HepG2 (cell line): ENCODE results near the gene PCGF2. TPM values are rescaled to one million over a fixed set of nuclear protein-coding genes. Genes with fewer than 3 reads are reported as not detected.

Source experiments
- AGO1 ChIP-seq: fragments of 200-400 bp; formaldehyde crosslinking; IDR thresholded peaks from 2 replicates; pipeline ENCODE4 v1.6.1; 2017; ENCODE audit warnings: mild to moderate bottlenecking, low read depth, low read length, moderate library complexity; ENCODE audit not compliant: poor library complexity, severe bottlenecking
- ARID5B ChIP-seq: IDR thresholded peaks from 2 replicates; pipeline ENCODE4 v1.4.0; 2020; ENCODE audit warnings: mild to moderate bottlenecking, missing genetic modification reagents
- CREB1 ChIP-seq, 2 experiments: fragments of 450-650 bp in 1 of 2; IDR thresholded peaks; 2 replicates each; pipeline ENCODE4 v1.6.1; 2016 to 2017; ENCODE audit warnings: control low read depth in 1 of 2, mild to moderate bottlenecking in 1 of 2, missing compliant biosample characterization in 1 of 2, missing genetic modification characterization in 1 of 2
- DBP ChIP-seq: sonication (generic); formaldehyde crosslinking; IDR thresholded peaks from 2 replicates; pipeline ENCODE4 v1.4.0; 2020; ENCODE audit warnings: missing genetic modification reagents; ENCODE audit errors: not compliant biosample characterization
- FOXK1 ChIP-seq: sonication (generic); formaldehyde crosslinking; IDR thresholded peaks from 2 replicates; pipeline ENCODE4 v1.4.0; 2020; ENCODE audit warnings: low read depth, missing genetic modification reagents, borderline replicate concordance
- MAZ ChIP-seq, 2 experiments: sonication (generic) in 1 of 2; formaldehyde crosslinking in 1 of 2; IDR thresholded peaks; 2 replicates each; pipeline versions ENCODE4 v1.5.0 to v1.6.1; 2012 to 2020; ENCODE audit warnings: low read depth in 2 of 2, mild to moderate bottlenecking in 2 of 2, borderline replicate concordance in 1 of 2, improper control_type of control experiment in 1 of 2, low read length in 1 of 2, missing genetic modification reagents in 1 of 2, moderate library complexity in 1 of 2
- NFIB ChIP-seq: sonication (generic); formaldehyde crosslinking; IDR thresholded peaks from 2 replicates; pipeline ENCODE4 v1.9.0; 2021; ENCODE audit warnings: missing genetic modification reagents, mild to moderate bottlenecking, borderline replicate concordance
- NR2F1 ChIP-seq, 2 experiments: fragments of 450-650 bp in 1 of 2; formaldehyde crosslinking in 1 of 2; IDR thresholded peaks; 2 replicates each; pipeline versions ENCODE4 v1.5.0 to v1.6.1; 2016 to 2020; ENCODE audit warnings: mild to moderate bottlenecking in 1 of 2, missing compliant biosample characterization in 1 of 2, missing genetic modification reagents in 1 of 2, moderate library complexity in 1 of 2
- PTBP1 ChIP-seq: fragments of 200-400 bp; formaldehyde crosslinking; IDR thresholded peaks from 2 replicates; pipeline ENCODE4 v1.6.1; 2018; ENCODE audit warnings: low read length, low read depth; ENCODE audit not compliant: poor library complexity, severe bottlenecking
- REXO4 ChIP-seq: sonication (generic); formaldehyde crosslinking; IDR thresholded peaks from 2 replicates; pipeline ENCODE4 v1.8.0; 2022; ENCODE audit warnings: missing genetic modification reagents, mild to moderate bottlenecking, borderline replicate concordance
- RXRB ChIP-seq: IDR thresholded peaks from 2 replicates; pipeline ENCODE4 v1.6.1; 2016; ENCODE audit warnings: borderline replicate concordance, missing genetic modification reagents, missing compliant biosample characterization
- SMAD1 ChIP-seq: sonication (generic); formaldehyde crosslinking; IDR thresholded peaks from 2 replicates; pipeline ENCODE4 v1.4.0; 2020; ENCODE audit warnings: missing genetic modification reagents, low read depth, mild to moderate bottlenecking, borderline replicate concordance
- SMARCE1 ChIP-seq: fragments of 450-650 bp; IDR thresholded peaks from 2 replicates; pipeline ENCODE4 v1.6.1; 2017; ENCODE audit warnings: borderline replicate concordance
- TBX2 ChIP-seq: sonication (generic); formaldehyde crosslinking; IDR thresholded peaks from 2 replicates; pipeline ENCODE4 v1.5.0; 2020; ENCODE audit warnings: missing genetic modification reagents, mild to moderate bottlenecking, borderline replicate concordance
- ZNF282 ChIP-seq: fragments of 450-650 bp; IDR thresholded peaks from 2 replicates; pipeline ENCODE4 v1.6.1; 2018; ENCODE audit not compliant: partially characterized antibody
- ZNF562 ChIP-seq: sonication (generic); formaldehyde crosslinking; IDR thresholded peaks from 2 replicates; pipeline ENCODE4 v1.8.0; 2022; ENCODE audit warnings: missing genetic modification reagents, borderline replicate concordance
- ZSCAN21 ChIP-seq: sonication (generic); formaldehyde crosslinking; IDR thresholded peaks from 2 replicates; pipeline ENCODE4 v1.8.0; 2022; ENCODE audit warnings: mild to moderate bottlenecking, missing genetic modification reagents, moderate library complexity, borderline replicate concordance
- polyA plus RNA-seq, 8 experiments: library from polyadenylated mRNA; depleted of rRNA in 3 of 8; stranded (reverse) in 7 of 8; unstranded in 1 of 8; fragments of >200 nt; fragmentation: Illumina TruSeq in 4 of 8; extraction: Trizol in 4 of 8; gene quantifications; 2 replicates each; pipeline versions ENCODE4 v1.2.1 to v1.2.3, GENCODE V29; 2011 to 2016; ENCODE audit warnings: low read depth in 4 of 8, missing spikeins in 1 of 8, mixed read lengths in 1 of 8; ENCODE audit not compliant: insufficient read depth in 1 of 8
- total RNA-seq, 5 experiments: library from RNA; depleted of rRNA; stranded (reverse); fragments of >200 nt; fragmentation: Illumina TruSeq; extraction: Trizol; gene quantifications; 2 replicates each; pipeline ENCODE4 v1.2.3, GENCODE V29; 2016; ENCODE audit warnings: low read depth in 1 of 5
- TF ChIP-seq, protein P1 (sequence below): sonication (generic); formaldehyde crosslinking; IDR thresholded peaks from 2 replicates; pipeline ENCODE4 v1.4.0; 2020; ENCODE audit warnings: mild to moderate bottlenecking, missing genetic modification reagents
- TF ChIP-seq, protein P2 (sequence below): sonication (generic); formaldehyde crosslinking; conservative IDR thresholded peaks from 2 replicates; pipeline ENCODE4 v1.8.0; 2022; ENCODE audit warnings: missing genetic modification reagents

Gene PCGF2
- total and polyA plus RNA-seq, 2 of the 13 experiments (the other 11 are each of a cell fraction or from before 2014, with no cell fraction given): 11.6 to 29.4 TPM

GRCh38 chr17:38751808-38752307, 3.7 kb upstream of the PCGF2 start (continued):
- TF ChIP-seq PTBP1 (peak; percentile 95), SMAD1 (no peak; the same call in 1 of the 2 replicates), ZSCAN21 (CRISPR knock-in tag) (peak; percentile 37; the same call in 1 of the 2 replicates), RXRB (CRISPR knock-in tag) (peak; percentile 73), NFIB (CRISPR knock-in tag) (no peak), ZNF282 (no peak), FOXK1 (peak; percentile 74; the same call in 1 of the 2 replicates), DBP (CRISPR knock-in tag) (no peak), TBX2 (CRISPR knock-in tag) (no peak), ARID5B (CRISPR knock-in tag) (no peak; the same call in 1 of the 2 replicates), REXO4 (CRISPR knock-in tag) (peak; percentile 28; the same call in 1 of the 2 replicates), ZNF562 (CRISPR knock-in tag) (no peak), SMARCE1 (no peak), MAZ (IDR thresholded peaks at IDR 0.05; ENCODE audit: borderline replicate concordance, low read depth, low read length) (peak; percentile 49; the same call in 1 of the 2 replicates), MAZ (CRISPR knock-in tag; IDR thresholded peaks at IDR 0.05; ENCODE audit: low read depth) (peak; percentile 31; the same call in 1 of the 2 replicates), AGO1 (peak; percentile 68), NR2F1 (CRISPR knock-in tag; IDR thresholded peaks at IDR 0.05) (no peak), CREB1 (IDR thresholded peaks at IDR 0.05) (peak; percentile 55; the same call in 1 of the 2 replicates), CREB1 (CRISPR knock-in tag; IDR thresholded peaks at IDR 0.05) (peak; percentile 58; the same call in 1 of the 2 replicates)
- TF ChIP-seq, protein P1, sequence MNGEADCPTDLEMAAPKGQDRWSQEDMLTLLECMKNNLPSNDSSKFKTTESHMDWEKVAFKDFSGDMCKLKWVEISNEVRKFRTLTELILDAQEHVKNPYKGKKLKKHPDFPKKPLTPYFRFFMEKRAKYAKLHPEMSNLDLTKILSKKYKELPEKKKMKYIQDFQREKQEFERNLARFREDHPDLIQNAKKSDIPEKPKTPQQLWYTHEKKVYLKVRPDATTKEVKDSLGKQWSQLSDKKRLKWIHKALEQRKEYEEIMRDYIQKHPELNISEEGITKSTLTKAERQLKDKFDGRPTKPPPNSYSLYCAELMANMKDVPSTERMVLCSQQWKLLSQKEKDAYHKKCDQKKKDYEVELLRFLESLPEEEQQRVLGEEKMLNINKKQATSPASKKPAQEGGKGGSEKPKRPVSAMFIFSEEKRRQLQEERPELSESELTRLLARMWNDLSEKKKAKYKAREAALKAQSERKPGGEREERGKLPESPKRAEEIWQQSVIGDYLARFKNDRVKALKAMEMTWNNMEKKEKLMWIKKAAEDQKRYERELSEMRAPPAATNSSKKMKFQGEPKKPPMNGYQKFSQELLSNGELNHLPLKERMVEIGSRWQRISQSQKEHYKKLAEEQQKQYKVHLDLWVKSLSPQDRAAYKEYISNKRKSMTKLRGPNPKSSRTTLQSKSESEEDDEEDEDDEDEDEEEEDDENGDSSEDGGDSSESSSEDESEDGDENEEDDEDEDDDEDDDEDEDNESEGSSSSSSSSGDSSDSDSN (CRISPR knock-in tag): peak; percentile 63
- TF ChIP-seq, protein P2, sequence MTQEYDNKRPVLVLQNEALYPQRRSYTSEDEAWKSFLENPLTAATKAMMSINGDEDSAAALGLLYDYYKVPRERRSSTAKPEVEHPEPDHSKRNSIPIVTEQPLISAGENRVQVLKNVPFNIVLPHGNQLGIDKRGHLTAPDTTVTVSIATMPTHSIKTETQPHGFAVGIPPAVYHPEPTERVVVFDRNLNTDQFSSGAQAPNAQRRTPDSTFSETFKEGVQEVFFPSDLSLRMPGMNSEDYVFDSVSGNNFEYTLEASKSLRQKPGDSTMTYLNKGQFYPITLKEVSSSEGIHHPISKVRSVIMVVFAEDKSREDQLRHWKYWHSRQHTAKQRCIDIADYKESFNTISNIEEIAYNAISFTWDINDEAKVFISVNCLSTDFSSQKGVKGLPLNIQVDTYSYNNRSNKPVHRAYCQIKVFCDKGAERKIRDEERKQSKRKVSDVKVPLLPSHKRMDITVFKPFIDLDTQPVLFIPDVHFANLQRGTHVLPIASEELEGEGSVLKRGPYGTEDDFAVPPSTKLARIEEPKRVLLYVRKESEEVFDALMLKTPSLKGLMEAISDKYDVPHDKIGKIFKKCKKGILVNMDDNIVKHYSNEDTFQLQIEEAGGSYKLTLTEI (CRISPR knock-in tag): no peak
